Endothelial cell of umbilical vein (primary cell): ENCODE data around the gene RNU6-8. TPM values are rescaled to one million over a fixed set of nuclear protein-coding genes. Genes with fewer than 3 reads are reported as not detected.

Experiments
- BruUV-seq: library from RNA; stranded (reverse); fragments of 400-500 nt; replicated peaks from 2 replicates; lab custom pipeline; 2021; lab: Mats Ljungman, UMichigan
- CTCF ChIA-PET: fragments of 300-600, 350-600 bp; sonication (Branson Sonifier 250); formaldehyde crosslinking; loops from one replicate; lab custom pipeline; 2021; ENCODE audit warnings: antibody characterized with exemption, inconsistent platforms; lab: Charles Lee
- POLR2A ChIA-PET: fragments of 300-600, 350-600 bp; sonication (Branson Sonifier 250); formaldehyde crosslinking; loops from one replicate; lab custom pipeline; 2021; ENCODE audit warnings: antibody characterized with exemption, inconsistent platforms; lab: Charles Lee
- DNase-seq: peaks from one replicate; pipeline ENCODE4 v3.0.0-alpha.2; 2011; ENCODE audit warnings: low read depth, low spot score
- FAIRE-seq: peaks from 2 replicates; lab custom pipeline; 2011; peaks lifted over from hg19 to GRCh38; lab: Jason Lieb, UNC
- H2AFZ ChIP-seq: 2 replicates; pipeline ENCODE4 v1.6.0; 2012; ENCODE audit warnings: low read depth, low read length, control low read depth, inconsistent platforms
- H3K27ac ChIP-seq: 2 replicates; pipeline ENCODE4 v1.5.1; 2011; ENCODE audit warnings: low read depth, mild to moderate bottlenecking, control low read depth, low read length, moderate library complexity; ENCODE audit not compliant: insufficient read depth
- H3K27me3 ChIP-seq, 2 experiments: 2 replicates each; pipeline versions ENCODE4 v1.6.0 to v1.6.1; 2011; ENCODE audit warnings: low read length in 2 of 2, mixed read lengths in 1 of 2; ENCODE audit not compliant: control insufficient read depth in 2 of 2, insufficient read depth in 2 of 2
- H3K36me3 ChIP-seq, 2 experiments: 2 replicates in 1 of 2; 3 replicates in 1 of 2; pipeline ENCODE4 v1.5.1; 2011; ENCODE audit warnings: low read length in 2 of 2, mild to moderate bottlenecking in 1 of 2, moderate library complexity in 1 of 2; ENCODE audit not compliant: control insufficient read depth in 2 of 2, insufficient read depth in 2 of 2; ENCODE audit errors: extremely low read depth in 1 of 2
- H3K4me1 ChIP-seq: 3 replicates; pipeline ENCODE4 v1.5.1; 2011; ENCODE audit warnings: mild to moderate bottlenecking, low read length; ENCODE audit not compliant: control insufficient read depth, insufficient read depth; ENCODE audit errors: extremely low read depth
- H3K4me2 ChIP-seq: 2 replicates; pipeline ENCODE4 v1.6.1; 2011; ENCODE audit warnings: low read length, control low read depth, mixed read lengths; ENCODE audit not compliant: insufficient read depth
- H3K4me3 ChIP-seq, 3 experiments: fragments of 200-600 bp in 1 of 3; sonication (generic), shearing (Covaris generic) in 1 of 3; replicated peaks in 1 of 3; 2 replicates each; pipeline ENCODE4 v1.5.1; 2011 to 2016; ENCODE audit warnings: control low read depth in 3 of 3, low read length in 3 of 3, mild to moderate bottlenecking in 2 of 3, inconsistent platforms in 1 of 3, low read depth in 1 of 3, moderate library complexity in 1 of 3; ENCODE audit not compliant: insufficient read depth in 1 of 3
- H3K79me2 ChIP-seq: 2 replicates; pipeline ENCODE4 v1.6.0; 2012; ENCODE audit warnings: low read length, inconsistent platforms; ENCODE audit not compliant: control insufficient read depth, insufficient read depth
- H3K9ac ChIP-seq: replicated peaks from 2 replicates; pipeline ENCODE3; 2011; ENCODE audit warnings: low read length, control low read depth; ENCODE audit not compliant: insufficient read depth; ENCODE audit errors: extremely low read depth
- H3K9me1 ChIP-seq: replicated peaks from 3 replicates; pipeline ENCODE4 v1.6.0; 2011; ENCODE audit warnings: mild to moderate bottlenecking, low read length; ENCODE audit not compliant: control insufficient read depth, insufficient read depth; ENCODE audit errors: extremely low read depth
- H3K9me3 ChIP-seq: replicated peaks from 2 replicates; pipeline ENCODE4 v1.5.1; 2012; ENCODE audit warnings: low read length, inconsistent platforms; ENCODE audit not compliant: control insufficient read depth, insufficient read depth
- H4K20me1 ChIP-seq: replicated peaks from 2 replicates; pipeline ENCODE3; 2011; ENCODE audit warnings: mild to moderate bottlenecking, low read length; ENCODE audit not compliant: control insufficient read depth, insufficient read depth; ENCODE audit errors: extremely low read depth
- GATA2 ChIP-seq: IDR thresholded peaks from 2 replicates; pipeline ENCODE4 v1.7.0; 2011; ENCODE audit warnings: low read depth, mild to moderate bottlenecking, moderate library complexity, mixed read lengths, low read length; ENCODE audit not compliant: insufficient read length, insufficient read depth
- MYC ChIP-seq: IDR thresholded peaks from one replicate; pipeline ENCODE4 v1.6.1; 2011; ENCODE audit warnings: mild to moderate bottlenecking, low read depth, low read length
- POLR2A ChIP-seq: IDR thresholded peaks from 2 replicates; pipeline ENCODE4 v1.6.1; 2012; ENCODE audit warnings: low read depth, mild to moderate bottlenecking, control low read depth, low read length
- POLR2AphosphoS5 ChIP-seq: IDR thresholded peaks from 2 replicates; pipeline ENCODE4 v1.6.1; 2012; ENCODE audit warnings: low read depth, mild to moderate bottlenecking, control low read depth, low read length, moderate library complexity; ENCODE audit not compliant: insufficient read depth
- dilution Hi-C: fragments of 300-500 bp; cut with MboI; formaldehyde crosslinking; loops from one replicate; pipeline ENCODE4 v1.15.0; 2019; ENCODE audit warnings: low sequenced_read_pairs; ENCODE audit not compliant: extremely low pct_ligation_motif_present
- intact Hi-C: fragments of 100-400 bp; cut with micrococcal nuclease; formaldehyde crosslinking; loops from one replicate; pipeline ENCODE4 v1.10.0; 2022
- polyA plus RNA-seq, 4 experiments: library from polyadenylated mRNA; depleted of rRNA in 3 of 4; stranded (reverse) in 3 of 4; unstranded in 1 of 4; fragments of >200 nt; gene quantifications; 2 replicates each; pipeline versions ENCODE4 v1.2.1 to v1.2.3, GENCODE V29; 2011 to 2012; ENCODE audit warnings: missing spikeins in 1 of 4
- total RNA-seq: library from RNA; stranded (reverse); gene quantifications from 2 replicates; pipeline ENCODE4 v1.2.3, GENCODE V29; 2021
- TF ChIP-seq, protein P1 (sequence below), 2 donors: IDR thresholded peaks; 1 replicate in 1 of 2; 2 replicates in 1 of 2; pipeline ENCODE4 v1.5.1; 2011; ENCODE audit warnings: low read length in 2 of 2, mild to moderate bottlenecking in 2 of 2, moderate library complexity in 2 of 2, control low read depth in 1 of 2, inconsistent platforms in 1 of 2, low read depth in 1 of 2; ENCODE audit not compliant: insufficient read depth in 1 of 2; ENCODE audit errors: extremely low read depth in 1 of 2
- TF ChIP-seq, protein P2 (sequence below): IDR thresholded peaks from 2 replicates; pipeline ENCODE4 v1.6.1; 2011; ENCODE audit not compliant: insufficient read depth, insufficient read length

The RNU6-8 gene
- total and polyA plus RNA-seq, 2 donors (not counting 3 experiments of a cell fraction or from before 2014, with no cell fraction given) = not detected

DNA sequence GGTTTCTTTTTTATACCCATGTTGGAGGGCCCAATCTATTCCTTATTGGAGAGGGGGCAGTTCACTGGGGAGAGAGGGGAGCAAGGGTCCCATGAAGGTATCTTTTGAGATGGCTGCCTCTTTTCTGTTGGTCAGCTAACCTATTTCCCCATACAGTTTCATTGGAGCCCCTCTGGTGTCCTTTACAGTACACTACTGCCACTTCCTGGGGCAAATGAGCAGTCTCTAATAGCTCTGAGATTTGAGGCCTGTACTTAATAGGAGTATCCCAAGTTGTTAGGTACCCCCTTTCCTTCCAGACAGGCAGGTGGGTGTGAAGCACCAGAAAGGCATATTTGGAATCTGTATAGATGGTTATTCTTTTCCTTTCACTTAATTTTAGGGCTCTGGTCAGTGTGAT is 41.3 kb upstream of the RNU6-8 start:
- no TSS peak for BruUV-seq
- no peak overlapping the region for H3K27ac ChIP-seq
- intact Hi-C loops = no loop called here

More for the DNA sequence above, 41.3 kb upstream of the RNU6-8 start:
- H3K9me1 ChIP-seq = no peaks in the 10 kb centered on the region
- no peak overlapping the region for H3K4me2 ChIP-seq
- no peak for FAIRE-seq
- ChIA-PET POLR2A (no interaction called here), CTCF (interaction anchor here (0.7 to 2.1 kb wide), 4 partner anchors 12 to 734 kb away, joined by 3 to 7 read pairs (median 5); no protein-coding TSS in a partner anchor)
- dilution Hi-C loops = no loop called here
- H4K20me1 ChIP-seq = no peaks in the 10 kb centered on the region
- H3K4me3 ChIP-seq = no peak overlapping the region
- no peaks in the 10 kb centered on the region for H3K4me1 ChIP-seq
- H3K79me2 ChIP-seq = no peaks in the 10 kb centered on the region
- no peaks in the 10 kb centered on the region for H3K9me3 ChIP-seq
- DNase-seq = no peak
- no peaks in the 10 kb centered on the region for H3K27me3 ChIP-seq
- no peak for TF ChIP-seq MYC
- TF ChIP-seq GATA2 = no peak
- no peak for TF ChIP-seq POLR2A
- TF ChIP-seq, protein P1, sequence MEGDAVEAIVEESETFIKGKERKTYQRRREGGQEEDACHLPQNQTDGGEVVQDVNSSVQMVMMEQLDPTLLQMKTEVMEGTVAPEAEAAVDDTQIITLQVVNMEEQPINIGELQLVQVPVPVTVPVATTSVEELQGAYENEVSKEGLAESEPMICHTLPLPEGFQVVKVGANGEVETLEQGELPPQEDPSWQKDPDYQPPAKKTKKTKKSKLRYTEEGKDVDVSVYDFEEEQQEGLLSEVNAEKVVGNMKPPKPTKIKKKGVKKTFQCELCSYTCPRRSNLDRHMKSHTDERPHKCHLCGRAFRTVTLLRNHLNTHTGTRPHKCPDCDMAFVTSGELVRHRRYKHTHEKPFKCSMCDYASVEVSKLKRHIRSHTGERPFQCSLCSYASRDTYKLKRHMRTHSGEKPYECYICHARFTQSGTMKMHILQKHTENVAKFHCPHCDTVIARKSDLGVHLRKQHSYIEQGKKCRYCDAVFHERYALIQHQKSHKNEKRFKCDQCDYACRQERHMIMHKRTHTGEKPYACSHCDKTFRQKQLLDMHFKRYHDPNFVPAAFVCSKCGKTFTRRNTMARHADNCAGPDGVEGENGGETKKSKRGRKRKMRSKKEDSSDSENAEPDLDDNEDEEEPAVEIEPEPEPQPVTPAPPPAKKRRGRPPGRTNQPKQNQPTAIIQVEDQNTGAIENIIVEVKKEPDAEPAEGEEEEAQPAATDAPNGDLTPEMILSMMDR (IDR thresholded peaks at IDR 0.05; ENCODE audit: extremely low read depth in 1 of 2, insufficient read depth in 1 of 2, low read depth in 1 of 2, low read length in 2 of 2) = no peak
- TF ChIP-seq, protein P2, sequence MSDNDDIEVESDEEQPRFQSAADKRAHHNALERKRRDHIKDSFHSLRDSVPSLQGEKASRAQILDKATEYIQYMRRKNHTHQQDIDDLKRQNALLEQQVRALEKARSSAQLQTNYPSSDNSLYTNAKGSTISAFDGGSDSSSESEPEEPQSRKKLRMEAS = no peak
- TF ChIP-seq POLR2AphosphoS5 = no peak
- H2AFZ ChIP-seq = no peak overlapping the region
- H3K9ac ChIP-seq = no peak overlapping the region
- no peaks in the 10 kb centered on the region for H3K36me3 ChIP-seq
